HepG2 (cell line): ENCODE results near the gene EMILIN1. TPM values are rescaled to one million over a fixed set of nuclear protein-coding genes. Genes with fewer than 3 reads are reported as not detected.
A peak's percentile ranks its signal among the peaks of the same experiment; 100 is the strongest.

Experiments
- BRCA1 ChIP-seq: sonication (generic); formaldehyde crosslinking; IDR thresholded peaks from 2 replicates; pipeline ENCODE4 v1.4.0; 2020; ENCODE audit warnings: missing genetic modification reagents
- DMAP1 ChIP-seq: IDR thresholded peaks from 2 replicates; pipeline ENCODE4 v1.6.1; 2016
- ELF4 ChIP-seq: sonication (generic); formaldehyde crosslinking; IDR thresholded peaks from 2 replicates; pipeline ENCODE4 v1.5.0; 2020; ENCODE audit warnings: missing genetic modification reagents, mild to moderate bottlenecking, moderate library complexity, borderline replicate concordance
- FOXJ3 ChIP-seq: sonication (generic); formaldehyde crosslinking; IDR thresholded peaks from 2 replicates; pipeline ENCODE4 v1.4.0; 2020; ENCODE audit warnings: missing genetic modification reagents, mild to moderate bottlenecking, borderline replicate concordance
- IKZF1 ChIP-seq: fragments of 450-650 bp; IDR thresholded peaks from 2 replicates; pipeline ENCODE4 v1.7.1; 2016
- NBN ChIP-seq: fragments of 450-650 bp; conservative IDR thresholded peaks from 2 replicates; pipeline ENCODE4 v1.6.1; 2017
- PBX3 ChIP-seq: sonication (generic); formaldehyde crosslinking; IDR thresholded peaks from 2 replicates; pipeline ENCODE4 v1.8.1; 2023; ENCODE audit warnings: missing genetic modification reagents, inconsistent platforms, borderline replicate concordance
- PITX1 ChIP-seq: sonication (generic); formaldehyde crosslinking; IDR thresholded peaks from 2 replicates; pipeline ENCODE4 v1.5.1; 2020; ENCODE audit warnings: mild to moderate bottlenecking, missing genetic modification reagents
- RBM22 ChIP-seq: fragments of 200-400 bp; formaldehyde crosslinking; optimal IDR thresholded peaks from 2 replicates; pipeline ENCODE3; 2017; ENCODE audit warnings: mild to moderate bottlenecking, low read length, moderate library complexity
- RFX1 ChIP-seq: fragments of 450-650 bp; IDR thresholded peaks from 2 replicates; pipeline ENCODE4 v1.6.1; 2017
- SALL2 ChIP-seq: sonication (generic); formaldehyde crosslinking; IDR thresholded peaks from 2 replicates; pipeline ENCODE4 v1.8.1; 2023; ENCODE audit warnings: mild to moderate bottlenecking, missing genetic modification reagents, inconsistent platforms
- SRSF9 ChIP-seq: fragments of 200-400 bp; formaldehyde crosslinking; IDR thresholded peaks from 2 replicates; pipeline ENCODE4 v1.6.1; 2018; ENCODE audit warnings: borderline replicate concordance, mild to moderate bottlenecking, low read depth, low read length; ENCODE audit not compliant: insufficient read depth, poor library complexity, severe bottlenecking
- TAF15 ChIP-seq: fragments of 200-400 bp; formaldehyde crosslinking; IDR thresholded peaks from one replicate; pipeline ENCODE4 v1.6.1; 2018; ENCODE audit warnings: mild to moderate bottlenecking, low read depth, low read length; ENCODE audit not compliant: poor library complexity, severe bottlenecking
- TBL1XR1 ChIP-seq: fragments of 150-350 bp; IDR thresholded peaks from 2 replicates; pipeline ENCODE4 v1.6.1; 2014; ENCODE audit warnings: borderline replicate concordance, low read length; ENCODE audit not compliant: partially characterized antibody
- THAP7 ChIP-seq: sonication (generic); formaldehyde crosslinking; IDR thresholded peaks from 2 replicates; pipeline ENCODE4 v1.8.1; 2023; ENCODE audit warnings: mild to moderate bottlenecking, missing genetic modification reagents
- TRAFD1 ChIP-seq: sonication (generic); formaldehyde crosslinking; IDR thresholded peaks from 2 replicates; pipeline ENCODE4 v1.5.1; 2020; ENCODE audit warnings: missing genetic modification reagents, mild to moderate bottlenecking, borderline replicate concordance
- ZFP90 ChIP-seq: sonication (generic); formaldehyde crosslinking; IDR thresholded peaks from 2 replicates; pipeline ENCODE4 v1.8.0; 2022; ENCODE audit warnings: missing genetic modification reagents, mild to moderate bottlenecking, inconsistent platforms, borderline replicate concordance
- ZGPAT ChIP-seq: IDR thresholded peaks from 2 replicates; pipeline ENCODE4 v1.6.1; 2016; ENCODE audit warnings: mild to moderate bottlenecking
- ZNF660 ChIP-seq: sonication (generic); formaldehyde crosslinking; IDR thresholded peaks from 2 replicates; pipeline ENCODE4 v1.5.1; 2020; ENCODE audit warnings: mild to moderate bottlenecking, low read depth, missing genetic modification reagents, borderline replicate concordance
- ZNF740 ChIP-seq: sonication (generic); formaldehyde crosslinking; IDR thresholded peaks from 2 replicates; pipeline ENCODE4 v1.4.0; 2020; ENCODE audit warnings: missing genetic modification reagents
- ZNF777 ChIP-seq: sonication (generic); formaldehyde crosslinking; IDR thresholded peaks from 2 replicates; pipeline ENCODE4 v1.4.0; 2020; ENCODE audit warnings: missing genetic modification reagents
- ZUFSP ChIP-seq: sonication (generic); formaldehyde crosslinking; IDR thresholded peaks from 2 replicates; pipeline ENCODE4 v1.9.0; 2021; ENCODE audit warnings: missing genetic modification reagents, mild to moderate bottlenecking, borderline replicate concordance
- polyA plus RNA-seq, 8 experiments: library from polyadenylated mRNA; depleted of rRNA in 3 of 8; stranded (reverse) in 7 of 8; unstranded in 1 of 8; fragments of >200 nt; fragmentation: Illumina TruSeq in 4 of 8; extraction: Trizol in 4 of 8; gene quantifications; 2 replicates each; pipeline versions ENCODE4 v1.2.1 to v1.2.3, GENCODE V29; 2011 to 2016; ENCODE audit warnings: low read depth in 4 of 8, missing spikeins in 1 of 8, mixed read lengths in 1 of 8; ENCODE audit not compliant: insufficient read depth in 1 of 8
- total RNA-seq, 5 experiments: library from RNA; depleted of rRNA; stranded (reverse); fragments of >200 nt; fragmentation: Illumina TruSeq; extraction: Trizol; gene quantifications; 2 replicates each; pipeline ENCODE4 v1.2.3, GENCODE V29; 2016; ENCODE audit warnings: low read depth in 1 of 5

The EMILIN1 gene
- total and polyA plus RNA-seq, 2 of the 13 experiments (the other 11 are each of a cell fraction or from before 2014, with no cell fraction given): 8.1 to 9.7 TPM

- TF ChIP-seq ZNF660 (CRISPR knock-in tag) (no peak), NBN (no peak), ZUFSP (CRISPR knock-in tag) (no peak), PITX1 (CRISPR knock-in tag) (no peak), DMAP1 (CRISPR knock-in tag) (peak; percentile 49), SRSF9 (no peak), ELF4 (CRISPR knock-in tag) (peak; percentile 60; the same call in 1 of the 2 replicates), RBM22 (no peak), TRAFD1 (CRISPR knock-in tag) (no peak), FOXJ3 (CRISPR knock-in tag) (no peak), PBX3 (CRISPR knock-in tag) (peak; percentile 51; the same call in 1 of the 2 replicates), TAF15 (peak; percentile 34), IKZF1 (no peak), ZGPAT (CRISPR knock-in tag) (no peak), THAP7 (CRISPR knock-in tag) (no peak), BRCA1 (no peak), ZNF777 (CRISPR knock-in tag) (no peak), SALL2 (CRISPR knock-in tag) (peak; percentile 34), ZNF740 (CRISPR knock-in tag) (no peak), RFX1 (no peak), ZFP90 (CRISPR knock-in tag) (no peak; the same call in 1 of the 2 replicates), TBL1XR1 (peak; percentile 6)
These were observed 8.5 kb downstream of the EMILIN1 start, which contains the start of gene KHK (continued) for GRCh38 chr2:27086724-27087593.
